GM19025 (cell line): Measurements from ENCODE around the gene EVL.

Experiments
- ATAC-seq: cut with Tn5 transposase; IDR thresholded peaks from one replicate; pipeline ENCODE4 v1.9.1; 2021; ENCODE audit warnings: mild to moderate bottlenecking, low read depth, moderate library complexity; ENCODE audit not compliant: unreplicated experiment

Gene EVL

GRCh38 chr14:100192250-100192671, 127.0 kb downstream of the EVL start:
- no peak for ATAC-seq

GRCh38 chr14:100192672-100193416, 127.6 kb downstream of the EVL start:
- peak; percentile 98 for ATAC-seq
